Right renal pelvis (tissue), 4 donors: Measurements from ENCODE around the gene ENTR1. TPM values are rescaled to one million over a fixed set of nuclear protein-coding genes. Genes with fewer than 3 reads are reported as not detected.
A peak's percentile ranks its signal among the peaks of the same experiment; 100 is the strongest.

Experiments used
- DNase-seq, 4 donors: peaks; one replicate each; pipeline ENCODE4 v3.0.0-alpha.2; 2013; ENCODE audit warnings: low read depth in 4 of 4, low spot score in 3 of 4, missing footprints in 1 of 4
- polyA plus RNA-seq, 4 donors: library from polyadenylated mRNA; unstranded; fragments of 120-200 nt; gene quantifications; one replicate each; pipeline ENCODE4 v1.2.1, GENCODE V29; 2013; ENCODE audit not compliant: insufficient read length in 4 of 4

ENTR1 gene
- polyA plus RNA-seq, 4 donors, result 43.2 to 52.0 (median 47.3) TPM

DNA sequence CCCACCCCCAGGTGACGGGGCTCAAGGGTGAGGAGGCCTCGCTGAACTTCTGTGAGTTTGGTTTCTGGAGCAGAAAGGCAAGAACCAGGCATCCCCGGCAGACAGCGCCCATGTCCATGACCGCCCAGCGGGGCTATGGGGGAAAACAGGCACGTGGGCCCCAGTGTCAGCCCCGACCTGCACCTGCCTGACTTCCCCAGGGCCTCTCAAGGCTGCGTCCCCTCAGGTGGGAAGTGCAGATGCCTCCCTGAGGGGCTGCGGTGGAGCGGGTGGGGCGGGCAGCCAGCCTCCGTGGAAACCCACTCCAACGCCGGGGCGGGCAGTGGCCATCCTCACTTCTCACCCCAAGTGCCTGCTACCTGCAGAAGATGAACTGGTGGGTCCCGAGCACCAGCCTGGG lies 30.0 kb downstream of the ENTR1 start:
- DNase-seq, result no peak

DNA sequence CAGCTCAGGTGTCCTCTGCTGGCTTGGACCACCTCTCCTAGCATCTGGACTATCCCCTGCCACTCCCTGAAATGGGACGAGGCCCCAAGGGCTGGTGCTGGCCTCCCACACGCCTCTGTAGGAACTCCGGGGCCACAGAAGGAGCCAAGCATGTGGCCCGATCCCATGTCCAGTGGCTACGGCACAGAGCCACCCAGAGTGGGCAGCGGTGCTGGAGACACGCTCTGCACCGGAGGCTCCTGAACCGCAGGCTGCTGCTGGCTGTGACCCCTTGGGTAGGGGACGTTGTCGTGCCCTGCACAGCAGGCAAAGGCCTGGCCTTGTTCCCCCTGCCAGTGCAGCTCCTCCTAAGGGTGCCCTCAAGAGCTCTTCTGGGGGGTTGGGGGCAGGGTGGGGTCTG lies 30.5 kb downstream of the ENTR1 start:
- DNase-seq, result no peak

DNA sequence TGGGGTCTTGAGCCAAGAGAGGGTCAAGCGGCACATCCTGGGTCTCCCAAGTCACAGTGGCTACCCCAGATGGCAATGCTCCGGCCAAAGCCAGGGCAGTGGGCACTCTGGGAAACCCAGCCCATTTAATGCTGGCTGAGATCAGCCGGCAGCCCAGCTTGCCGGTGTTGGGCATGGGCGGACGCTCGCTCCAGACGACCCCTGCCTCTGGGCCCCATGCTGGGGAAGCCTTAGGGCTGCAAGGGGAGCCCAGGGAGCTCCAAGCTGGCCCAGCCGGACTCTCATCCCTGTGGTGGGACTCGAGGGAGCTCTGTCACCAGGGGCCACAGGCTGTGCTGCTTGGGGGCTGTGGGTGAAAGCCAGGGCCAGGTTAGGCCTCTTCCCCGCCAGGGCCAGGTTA lies 31.0 kb downstream of the ENTR1 start:
- no peak for DNase-seq

DNA sequence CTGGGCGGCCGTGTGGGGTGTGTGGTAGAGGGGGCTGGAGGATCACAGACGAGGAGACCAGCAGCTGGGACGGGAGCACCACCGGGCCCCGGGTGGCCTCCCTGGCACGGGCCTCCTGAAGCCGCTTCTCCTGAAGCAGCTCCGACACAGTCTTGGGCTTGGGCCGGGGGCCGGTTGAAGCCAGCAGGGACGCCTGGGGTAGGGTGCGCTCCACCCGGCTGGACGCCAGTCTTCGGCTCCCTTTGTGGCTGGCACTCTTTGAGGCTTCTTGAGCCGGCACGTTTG lies 31.5 kb downstream of the ENTR1 start:
- DNase-seq, result no peak

DNA sequence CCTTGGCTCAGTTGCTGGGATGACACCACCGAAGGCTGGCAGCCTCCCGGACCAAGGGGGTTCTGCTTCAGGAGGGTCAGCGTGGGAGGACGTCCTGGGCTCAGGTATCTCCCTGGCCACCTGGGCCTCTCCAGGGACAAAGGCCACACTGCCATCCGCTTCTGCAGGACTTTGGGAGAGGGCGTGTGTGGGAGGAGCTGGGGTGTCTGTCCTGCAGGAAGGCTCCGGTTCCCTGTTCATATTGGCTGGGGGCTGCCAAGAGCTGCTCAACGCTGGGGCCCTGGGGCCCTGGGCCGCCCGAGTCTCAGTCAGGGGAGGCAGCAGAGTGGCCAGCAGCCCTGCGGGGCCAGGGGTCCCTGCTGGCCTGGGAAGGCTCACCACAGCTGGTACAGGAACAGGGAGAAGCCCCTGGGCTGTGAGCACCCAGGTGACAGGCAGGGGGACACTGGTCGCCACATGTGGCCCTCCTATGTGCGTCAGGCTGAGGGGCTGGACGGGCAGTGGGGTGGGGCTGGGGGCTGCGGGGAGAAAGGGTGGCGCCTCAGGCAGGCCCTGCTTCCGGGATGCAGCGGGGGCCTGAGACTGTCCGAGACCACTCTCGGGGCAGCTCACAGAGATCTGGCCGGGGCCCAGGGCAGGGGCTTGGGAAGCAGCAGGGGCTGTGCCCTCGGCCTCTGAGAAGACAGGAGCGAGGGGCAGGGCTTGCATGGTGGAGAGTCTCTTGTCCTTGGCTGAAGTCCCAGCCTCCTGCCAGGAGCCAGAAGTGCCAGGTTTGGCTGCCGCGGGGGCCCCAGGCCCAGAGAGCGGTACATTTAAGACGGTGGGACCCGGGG lies 32.0 kb downstream of the ENTR1 start:
- DNase-seq, result no peak

DNA sequence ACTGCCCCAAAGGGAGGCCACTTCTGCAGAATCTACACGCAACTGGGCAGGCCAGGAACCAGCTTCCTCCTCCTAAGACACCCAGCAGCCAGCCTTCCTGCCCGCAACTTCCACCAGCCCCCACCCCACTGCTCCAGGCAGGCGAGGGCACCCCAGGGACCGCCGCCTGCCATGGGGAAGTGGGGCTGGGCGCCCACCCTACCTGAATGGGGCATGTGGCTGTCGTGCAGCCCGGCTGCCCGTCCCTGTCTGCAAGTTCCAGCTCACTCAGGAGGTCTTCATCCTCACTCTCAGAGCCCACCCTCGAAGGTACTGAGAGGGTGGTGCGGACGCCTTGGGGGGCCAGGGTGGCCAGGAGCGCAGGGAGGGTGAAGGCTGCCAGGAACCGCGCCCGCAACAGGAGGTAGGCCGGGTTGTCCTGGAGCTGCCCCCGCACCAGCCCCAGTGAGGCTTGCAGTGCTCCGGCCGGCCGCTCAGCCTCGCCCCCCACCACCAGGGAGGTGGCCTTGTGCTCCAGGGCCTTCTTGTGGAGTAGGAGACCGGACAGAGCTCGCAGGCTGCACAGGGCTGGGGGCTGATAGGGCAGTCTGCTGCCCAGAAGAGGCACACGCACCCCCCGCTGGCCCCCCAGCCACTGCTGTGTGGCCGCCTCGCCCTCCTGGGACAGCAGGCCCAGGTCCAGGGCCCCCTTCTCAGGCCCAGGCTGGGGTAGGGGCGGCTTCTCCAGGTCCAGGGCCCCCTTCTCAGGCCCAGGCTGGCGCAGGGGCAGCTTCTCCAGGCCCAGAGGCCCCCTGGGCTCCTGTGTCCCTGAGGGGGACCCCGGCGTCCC lies 32.9 kb downstream of the ENTR1 start:
- no peak for DNase-seq

DNA sequence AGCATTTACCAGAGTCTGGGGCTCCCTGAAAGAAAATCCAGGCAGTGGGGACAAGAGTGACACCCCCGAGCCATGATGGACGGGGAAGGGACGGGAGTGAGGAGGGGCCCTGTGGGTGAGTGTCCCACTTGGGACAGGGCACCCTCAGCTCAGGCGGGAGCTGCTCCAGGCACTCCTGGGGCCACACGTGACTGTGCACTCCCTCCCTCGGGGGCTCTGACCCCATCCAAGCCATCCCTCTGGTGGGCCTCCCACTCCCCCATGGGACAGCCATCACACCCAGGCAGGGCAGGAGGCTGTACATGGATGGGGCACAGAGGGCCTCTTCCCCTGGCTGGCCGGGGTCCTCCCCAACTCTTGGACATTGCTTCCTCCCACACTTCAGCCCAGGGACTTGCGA lies 34.0 kb downstream of the ENTR1 start:
- no peak for DNase-seq

DNA sequence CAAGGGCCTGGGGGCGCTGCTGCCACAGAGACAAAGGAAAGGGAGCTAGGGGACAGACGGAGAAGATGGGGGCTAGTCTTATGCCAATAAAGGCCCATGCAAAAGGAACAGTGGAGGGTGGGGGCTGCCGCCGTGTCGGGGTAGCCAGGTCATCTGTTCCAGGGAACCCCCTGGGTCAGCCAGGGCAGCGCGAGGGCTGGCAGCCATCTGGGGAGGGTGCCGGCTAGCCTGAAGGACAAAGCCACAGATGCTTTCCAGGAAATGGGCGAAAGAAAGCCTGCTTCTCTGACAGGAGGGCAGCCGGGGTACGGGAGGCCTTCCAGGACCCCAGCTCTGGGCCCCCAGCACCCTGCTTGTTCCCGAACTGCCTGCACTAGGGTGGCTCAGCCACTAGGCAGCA lies 35.3 kb downstream of the ENTR1 start:
- DNase-seq, result no peak

DNA sequence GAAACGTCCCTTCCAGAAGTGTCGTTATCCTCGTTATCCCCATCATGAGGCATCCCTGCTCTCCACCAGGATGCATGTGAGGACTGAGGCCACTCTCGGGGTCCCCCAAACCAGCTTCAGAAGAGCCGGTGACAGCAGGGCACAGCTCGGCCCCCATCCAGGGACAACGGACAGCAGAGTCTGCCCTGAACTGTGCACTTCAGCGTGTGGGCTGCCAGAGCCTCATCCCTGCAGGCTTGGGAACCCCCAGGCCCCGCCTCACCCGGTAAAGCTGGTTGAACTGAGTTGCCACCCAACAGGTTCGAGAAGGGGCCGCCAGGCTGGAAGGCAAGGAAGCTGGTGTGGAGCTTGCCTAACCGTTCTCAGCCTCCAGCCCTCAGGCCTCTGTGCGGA lies 36.2 kb downstream of the ENTR1 start:
- no peak for DNase-seq

DNA sequence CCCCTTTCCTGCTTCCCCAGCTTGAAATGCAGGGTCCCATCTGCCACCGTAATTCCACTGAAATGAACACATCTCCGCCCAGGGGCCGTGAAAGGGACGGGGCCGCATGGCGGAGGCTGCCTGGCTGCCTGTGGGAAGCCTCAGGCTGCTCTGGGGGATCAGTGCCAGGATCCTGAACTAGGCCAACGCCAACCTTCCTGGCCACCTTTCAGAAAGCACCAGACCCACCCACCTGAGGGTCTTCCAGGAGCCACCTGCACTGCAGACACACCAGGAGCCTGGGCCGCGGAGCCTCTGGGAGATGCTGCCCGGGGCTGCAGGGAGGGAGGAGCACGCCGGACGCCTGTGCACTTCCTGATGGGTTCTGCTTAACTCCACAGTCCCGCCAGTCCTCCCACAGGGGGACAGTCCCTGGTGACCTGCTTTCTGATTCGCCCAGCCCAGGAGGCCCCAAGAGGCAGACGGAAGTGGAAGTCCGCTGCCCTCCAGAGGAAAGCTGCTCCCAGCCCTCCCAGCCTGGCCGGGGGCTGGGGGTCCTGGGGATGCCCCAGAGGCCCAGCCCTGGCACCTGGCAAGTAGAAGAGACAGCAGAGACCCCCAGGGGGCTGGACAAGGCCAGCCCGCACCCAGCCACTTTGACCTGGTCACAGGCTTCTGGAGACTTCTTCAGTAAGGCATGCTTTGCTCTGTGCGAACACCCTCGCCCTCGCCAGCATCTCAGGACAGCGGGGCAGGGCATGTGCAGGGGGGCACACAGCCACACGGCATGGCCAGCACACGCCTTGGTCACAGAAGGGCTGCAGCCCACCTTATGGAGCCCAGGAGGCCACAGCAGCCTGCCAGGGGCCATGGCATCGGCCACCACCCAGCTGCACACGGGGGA lies 36.9 kb downstream of the ENTR1 start, which contains the start of gene CARD9:
CARD9 (minus strand) TSS at position 370 of the 883 bp plus-strand sequence. CDS start 1,591 bp downstream, outside the sequence.
- no peak for DNase-seq

DNA sequence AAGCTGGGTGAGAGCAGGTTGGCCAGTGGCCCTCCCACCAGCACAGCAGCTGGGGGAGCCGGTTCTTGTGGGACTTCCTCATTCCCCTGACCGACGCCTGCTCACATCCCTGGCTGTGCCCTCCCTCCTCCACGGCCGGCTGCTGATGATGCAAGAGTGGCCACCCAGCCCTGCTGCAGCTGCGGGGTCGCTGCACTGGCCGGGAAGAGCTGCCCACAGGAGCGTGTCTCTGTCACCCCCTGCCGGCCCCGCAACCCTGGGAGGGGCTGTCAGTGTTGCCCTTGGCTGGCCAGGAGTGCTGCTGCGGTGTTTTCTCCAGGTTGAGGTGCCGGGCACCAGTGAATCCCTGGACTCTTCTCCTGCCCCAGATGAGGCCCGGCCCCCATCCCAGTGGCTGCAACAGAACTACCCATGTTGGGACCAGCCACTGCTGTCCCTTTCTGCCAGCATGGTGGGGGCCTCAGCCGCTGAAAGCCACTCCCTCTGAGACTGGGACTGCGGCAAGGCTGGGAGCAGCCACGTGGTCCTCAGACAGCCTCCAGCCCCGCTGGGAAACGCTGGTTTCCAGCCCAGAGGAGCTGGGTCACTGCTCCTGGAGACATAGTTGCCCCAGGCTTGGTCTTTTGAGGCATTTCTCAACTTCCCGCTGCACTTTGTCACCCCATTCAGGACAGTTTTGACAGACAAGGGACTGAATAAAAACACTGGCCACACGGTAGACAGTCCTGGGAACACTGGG lies 37.7 kb downstream of the ENTR1 start:
- DNase-seq, result peak in 2 of 4 donors; percentile 46 to 53

DNA sequence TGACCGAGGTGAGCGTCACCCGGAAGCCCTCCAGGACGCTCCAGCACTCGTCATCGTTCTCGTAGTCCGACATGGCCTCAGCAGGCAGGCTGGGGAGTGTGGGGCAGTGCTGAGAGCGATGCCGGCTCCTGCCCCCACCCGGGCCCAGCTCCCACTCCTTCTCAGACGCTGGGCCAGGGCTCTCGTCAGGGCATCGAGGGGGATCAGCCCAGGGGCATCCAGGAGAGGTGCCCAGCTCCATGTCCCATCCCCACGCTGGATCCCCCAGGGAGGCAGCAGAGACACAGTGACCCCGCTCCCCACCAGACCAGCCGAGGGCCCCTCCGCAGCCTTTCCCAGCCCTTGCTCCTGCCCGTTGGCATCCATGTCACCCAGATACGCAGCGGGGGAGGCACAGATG lies 38.4 kb downstream of the ENTR1 start:
- no peak for DNase-seq

DNA sequence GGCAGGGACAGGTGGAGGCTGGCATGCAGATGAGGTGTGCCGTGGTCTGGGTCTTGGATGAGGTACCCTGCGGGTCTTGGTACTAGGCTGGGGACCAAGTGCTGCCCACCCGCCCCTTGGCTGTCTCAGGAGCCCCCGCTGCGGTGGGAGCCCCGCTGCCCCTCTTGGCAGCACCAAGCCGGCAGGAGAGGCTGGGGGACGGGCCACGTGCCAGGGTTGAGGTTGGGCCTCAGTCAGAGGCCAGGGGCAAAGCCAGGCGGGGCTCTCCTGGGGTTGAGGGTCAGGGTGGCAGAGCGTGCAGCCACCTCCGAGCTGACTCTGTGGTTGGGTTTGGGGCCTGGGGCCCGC lies 38.9 kb downstream of the ENTR1 start:
- no peak for DNase-seq

DNA sequence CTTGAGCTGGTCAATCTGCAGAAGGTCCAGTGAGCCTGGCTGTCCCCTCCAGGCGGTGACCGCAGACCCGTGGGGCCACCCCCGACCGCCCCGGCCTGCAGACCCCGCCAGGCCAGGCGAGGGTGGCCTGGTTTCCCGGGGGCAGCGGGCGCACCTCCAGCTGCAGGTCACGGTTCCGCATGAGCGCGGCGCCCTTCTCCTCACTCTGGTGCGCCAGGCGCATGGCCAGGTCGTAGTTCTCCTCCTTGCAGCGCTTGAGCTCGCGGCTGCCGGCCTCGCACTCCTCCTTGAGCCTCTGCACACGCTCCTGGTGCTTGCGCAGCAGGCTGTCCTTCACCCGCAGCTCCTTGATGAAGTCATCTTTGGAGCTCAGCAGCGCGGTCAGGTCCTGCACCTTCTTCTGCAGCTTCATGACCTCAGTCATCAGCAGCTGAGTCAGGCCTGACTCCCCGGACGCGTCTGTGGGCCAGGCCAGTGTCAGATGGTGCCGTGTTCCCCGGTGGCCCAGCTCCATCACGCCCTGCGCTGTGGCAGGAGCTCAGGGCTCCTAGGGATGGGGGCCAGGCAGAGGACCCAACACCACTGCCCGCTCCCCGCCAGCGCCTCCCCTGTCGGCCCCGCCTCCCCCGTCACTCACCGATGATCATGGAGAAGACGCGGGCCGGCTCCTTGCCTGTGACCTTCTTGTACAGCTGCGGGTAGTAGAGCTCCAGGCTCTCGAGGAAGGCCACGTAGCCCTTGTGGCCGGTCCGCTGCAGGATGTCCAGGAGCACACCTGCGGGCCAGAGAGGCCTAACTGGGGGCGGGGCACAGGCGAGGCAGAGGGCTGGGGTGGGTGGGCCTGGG lies 39.5 kb downstream of the ENTR1 start:
- DNase-seq, result no peak

DNA sequence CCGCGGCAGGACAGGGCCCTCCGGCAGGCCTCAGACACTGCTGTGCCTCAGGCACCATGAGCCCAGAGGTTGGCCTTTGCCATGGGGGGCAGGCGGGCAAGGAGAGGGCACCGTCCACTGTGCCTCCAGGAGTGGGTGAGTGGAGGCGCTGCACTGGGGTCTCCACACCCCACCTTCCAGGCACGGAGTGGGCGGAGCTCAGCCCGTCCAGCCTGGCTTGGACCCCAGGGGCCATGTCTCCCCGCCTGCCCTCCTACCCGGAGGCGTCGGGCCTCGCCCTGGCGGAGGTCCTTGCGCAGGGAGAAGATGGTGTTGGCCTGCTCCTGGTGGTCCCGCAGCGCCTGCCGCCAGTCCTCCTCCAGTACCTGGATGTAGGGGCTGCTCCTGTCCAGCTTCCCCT lies 40.4 kb downstream of the ENTR1 start:
- DNase-seq, result no peak

DNA sequence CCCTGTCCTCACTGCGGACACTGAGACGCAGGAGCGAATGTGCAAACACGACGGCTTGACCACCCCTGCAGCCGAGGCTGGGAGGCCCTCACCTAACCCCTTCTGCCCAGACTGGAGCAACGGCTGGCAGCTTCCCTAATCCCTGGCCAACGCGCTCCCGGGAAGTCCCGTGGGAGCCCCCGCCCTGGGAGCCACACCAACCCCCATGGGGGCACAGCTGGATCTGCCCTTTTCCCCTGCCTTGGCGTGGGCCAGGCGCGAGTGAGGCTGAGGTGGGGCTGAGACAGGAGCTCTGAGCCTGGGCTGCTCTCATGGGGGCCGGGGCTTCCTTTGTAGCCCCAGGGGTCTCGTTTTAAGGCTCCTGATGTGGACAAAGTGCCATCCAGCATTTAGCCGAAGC lies 42.2 kb downstream of the ENTR1 start:
- no peak for DNase-seq

DNA sequence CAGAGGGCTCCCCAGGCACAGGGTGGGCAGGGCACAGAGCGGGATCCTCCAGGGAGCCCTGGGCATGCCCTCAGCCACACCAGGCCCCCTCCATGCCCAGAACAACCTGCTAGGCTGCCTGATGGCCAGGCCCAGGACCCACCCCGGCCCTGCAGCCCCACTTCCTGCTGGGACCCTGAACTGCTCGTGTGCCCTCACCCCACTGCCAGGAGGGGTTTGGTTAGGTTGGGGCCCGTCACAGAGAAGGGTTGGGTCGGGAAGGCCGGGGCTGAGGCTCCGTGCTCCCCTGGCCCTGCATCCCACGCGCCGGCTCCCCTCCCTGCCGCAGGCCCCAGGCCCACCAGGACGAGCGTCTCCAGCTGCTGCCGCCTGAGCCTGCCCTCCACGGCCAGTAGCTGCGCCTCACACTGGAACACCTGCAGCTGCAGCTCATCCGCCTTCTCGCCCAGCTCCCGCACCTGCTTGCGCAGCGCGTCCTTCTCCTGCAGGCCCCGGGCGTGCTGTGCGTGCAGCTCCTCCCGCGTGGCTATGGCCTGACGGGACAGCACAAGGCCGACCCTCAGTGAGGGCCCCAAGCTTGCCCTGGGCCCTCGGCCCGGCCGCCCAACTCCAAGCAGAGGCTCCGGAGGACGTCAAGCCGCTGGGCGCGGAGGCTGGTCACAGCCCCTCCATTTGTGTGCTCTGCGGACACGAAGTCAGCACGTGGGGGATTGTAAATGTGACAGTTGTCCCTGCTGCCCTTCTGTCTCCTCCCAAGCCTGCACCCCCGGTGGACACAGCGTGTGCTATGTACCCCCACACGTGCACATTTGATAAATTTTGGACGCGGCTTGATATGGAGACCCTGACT lies 42.9 kb downstream of the ENTR1 start:
- no peak for DNase-seq

DNA sequence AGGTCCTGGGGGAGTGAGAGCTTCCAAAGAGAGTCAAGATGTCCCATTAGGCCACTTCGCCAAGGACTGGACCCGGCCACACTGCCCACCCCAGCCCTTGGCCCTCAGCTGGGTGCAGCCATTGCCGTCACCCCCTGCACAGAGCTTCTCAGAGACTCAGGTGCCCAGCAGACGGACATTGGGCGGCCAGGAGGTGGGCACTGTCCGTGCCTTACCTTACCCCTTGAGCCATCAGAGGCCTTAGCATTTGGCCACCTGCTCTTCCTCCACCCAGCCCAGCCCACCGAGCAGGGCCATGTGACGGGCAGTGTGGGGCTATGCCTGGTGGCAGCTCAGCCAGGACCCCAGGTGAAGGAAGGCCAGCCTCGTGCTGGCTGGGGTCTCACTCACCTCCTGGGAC lies 43.6 kb downstream of the ENTR1 start:
- no peak for DNase-seq

DNA sequence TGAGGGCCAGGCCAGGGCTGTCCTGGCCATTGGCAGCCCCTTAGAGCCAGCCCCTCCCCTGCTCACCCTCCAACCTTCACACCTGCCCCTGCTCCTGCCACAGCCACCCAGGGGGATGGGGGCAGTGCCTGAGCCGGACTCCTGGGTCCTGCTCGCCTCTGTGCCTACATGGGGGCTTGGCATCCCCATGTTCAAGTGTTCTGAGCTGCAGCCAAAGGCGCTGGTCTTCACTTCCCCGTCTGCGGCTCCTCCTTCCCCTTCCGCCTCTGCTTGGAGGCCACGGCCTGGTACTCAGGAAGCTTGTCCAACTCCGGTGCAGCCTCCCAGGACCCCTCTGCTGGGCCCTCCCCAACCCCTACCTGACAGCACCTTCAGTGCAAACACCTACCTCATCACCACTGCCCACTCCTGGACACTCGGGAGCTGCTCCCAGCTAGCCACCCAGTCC lies 44.6 kb downstream of the ENTR1 start:
- DNase-seq, result no peak
